GM12864 (cell line): ENCODE measurements around the gene ENO2.
"Not testable (repeated sequence)": the region's sequence is repeated elsewhere in the genome, so short reads cannot be mapped to it uniquely, and the experiment has no call there.

ENCODE experiments used
- DNase-seq: peaks from one replicate; pipeline ENCODE4 v3.0.0-alpha.2; 2011; ENCODE audit warnings: low read depth
- H3K4me3 ChIP-seq: 2 replicates; pipeline ENCODE4 v1.5.1; 2011; ENCODE audit warnings: mild to moderate bottlenecking, low read depth, low read length, control low read depth
- TF ChIP-seq, protein P1 (sequence below): IDR thresholded peaks from 2 replicates; pipeline ENCODE4 v1.5.1; 2011; ENCODE audit warnings: low read depth, mild to moderate bottlenecking, moderate library complexity, low read length, control low read depth, inconsistent platforms; ENCODE audit errors: missing control alignments

Gene ENO2

DNA sequence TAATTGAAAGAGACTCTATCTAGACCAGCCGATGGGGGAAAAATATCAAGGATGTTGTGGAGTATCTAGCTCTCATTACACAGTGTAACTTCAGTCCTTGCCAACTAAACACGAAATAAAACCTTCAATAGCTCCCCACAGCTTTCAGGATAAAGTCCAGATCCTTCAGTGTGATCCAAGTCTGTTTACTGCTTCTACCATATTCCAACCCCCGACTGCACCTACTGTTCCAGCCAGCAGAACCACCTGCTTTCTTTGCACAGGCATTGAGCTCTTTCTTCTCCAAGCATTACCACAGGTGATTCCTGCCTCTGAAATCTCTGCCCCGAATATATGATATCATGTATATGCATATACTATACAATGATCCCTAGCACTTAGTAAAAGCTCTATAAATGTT is 11.9 kb upstream of the ENO2 start:
- TF ChIP-seq, protein P1, sequence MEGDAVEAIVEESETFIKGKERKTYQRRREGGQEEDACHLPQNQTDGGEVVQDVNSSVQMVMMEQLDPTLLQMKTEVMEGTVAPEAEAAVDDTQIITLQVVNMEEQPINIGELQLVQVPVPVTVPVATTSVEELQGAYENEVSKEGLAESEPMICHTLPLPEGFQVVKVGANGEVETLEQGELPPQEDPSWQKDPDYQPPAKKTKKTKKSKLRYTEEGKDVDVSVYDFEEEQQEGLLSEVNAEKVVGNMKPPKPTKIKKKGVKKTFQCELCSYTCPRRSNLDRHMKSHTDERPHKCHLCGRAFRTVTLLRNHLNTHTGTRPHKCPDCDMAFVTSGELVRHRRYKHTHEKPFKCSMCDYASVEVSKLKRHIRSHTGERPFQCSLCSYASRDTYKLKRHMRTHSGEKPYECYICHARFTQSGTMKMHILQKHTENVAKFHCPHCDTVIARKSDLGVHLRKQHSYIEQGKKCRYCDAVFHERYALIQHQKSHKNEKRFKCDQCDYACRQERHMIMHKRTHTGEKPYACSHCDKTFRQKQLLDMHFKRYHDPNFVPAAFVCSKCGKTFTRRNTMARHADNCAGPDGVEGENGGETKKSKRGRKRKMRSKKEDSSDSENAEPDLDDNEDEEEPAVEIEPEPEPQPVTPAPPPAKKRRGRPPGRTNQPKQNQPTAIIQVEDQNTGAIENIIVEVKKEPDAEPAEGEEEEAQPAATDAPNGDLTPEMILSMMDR: no peak
- no peak overlapping the region for H3K4me3 ChIP-seq
- DNase-seq: no peak

DNA sequence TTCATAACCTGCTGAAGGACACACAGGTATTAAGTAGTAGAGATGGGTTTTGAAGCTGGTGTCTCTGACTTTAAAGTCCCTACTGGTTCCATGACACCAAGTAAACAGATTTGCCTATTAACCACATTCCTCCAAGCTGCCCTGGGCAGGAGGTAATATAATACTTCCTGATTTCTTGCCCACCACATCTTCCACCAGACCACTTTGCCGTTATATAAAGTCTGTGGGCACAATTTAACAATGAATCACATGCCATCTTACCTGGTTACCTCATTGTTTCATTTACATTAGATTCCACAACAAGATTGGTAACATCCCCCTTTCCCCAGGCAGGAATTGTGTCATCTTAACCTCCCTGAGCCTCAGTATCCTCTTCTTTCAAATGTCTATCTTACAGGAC is 10.7 kb upstream of the ENO2 start:
- H3K4me3 ChIP-seq: no peak overlapping the region
- TF ChIP-seq, protein P1: no peak
- DNase-seq: no peak

DNA sequence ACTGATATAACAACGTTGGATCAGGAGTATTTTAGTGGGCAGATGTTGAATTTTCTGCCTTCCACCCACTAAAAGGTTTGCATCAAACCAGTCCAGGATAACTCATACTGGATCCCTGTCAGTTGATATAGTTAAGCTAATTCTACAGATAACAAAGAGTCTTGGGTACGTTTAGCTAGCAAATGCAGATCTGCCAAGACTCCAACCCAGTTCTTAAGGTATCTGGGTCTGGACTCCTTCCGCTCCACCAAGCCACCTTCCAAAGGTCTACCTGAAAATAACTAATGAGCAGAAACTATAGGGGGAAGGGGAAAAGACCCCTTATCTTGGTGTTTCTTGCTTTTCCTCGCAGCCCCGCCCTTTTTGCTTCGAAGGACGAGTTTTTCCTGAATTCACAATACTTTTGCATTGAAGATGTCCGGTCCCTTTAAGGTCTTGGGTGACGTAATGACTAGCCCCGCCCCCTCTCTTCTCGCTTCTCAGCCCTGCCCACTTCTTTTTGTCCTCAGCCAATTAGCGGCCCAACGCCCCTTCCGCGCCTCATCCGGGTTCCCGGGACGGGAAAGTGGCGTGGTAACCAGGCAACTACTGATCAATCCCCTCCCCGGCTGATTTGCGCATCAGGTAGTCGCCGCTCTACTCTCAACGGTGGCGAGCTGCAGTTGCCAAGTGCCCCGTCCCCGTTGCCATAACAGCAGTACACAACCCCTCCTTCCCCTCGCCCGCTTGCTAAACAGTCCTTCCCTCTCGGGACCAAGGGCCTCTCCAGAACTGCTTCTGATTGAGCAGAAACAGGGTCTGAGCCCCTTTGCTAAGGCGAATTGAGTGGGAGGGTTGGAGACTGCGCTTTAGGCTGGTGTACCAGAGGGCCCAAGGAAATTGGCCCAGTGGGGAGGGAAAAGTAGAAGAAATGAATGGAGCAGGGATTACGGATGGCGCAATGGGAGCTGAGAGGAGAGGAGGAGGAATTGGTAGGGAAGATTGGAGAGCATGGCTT is 9.8 kb upstream of the ENO2 start, which contains the start of gene LRRC23:
Gene LRRC23, plus strand, starts transcription at position 543 of the 997 bp plus-strand sequence. CDS start 812 bp downstream, outside the sequence.
- TF ChIP-seq, protein P1: no peak
- DNase-seq: peak; percentile 91
- peak within 1 kb of the TSS; percentile 86 for H3K4me3 ChIP-seq

DNA sequence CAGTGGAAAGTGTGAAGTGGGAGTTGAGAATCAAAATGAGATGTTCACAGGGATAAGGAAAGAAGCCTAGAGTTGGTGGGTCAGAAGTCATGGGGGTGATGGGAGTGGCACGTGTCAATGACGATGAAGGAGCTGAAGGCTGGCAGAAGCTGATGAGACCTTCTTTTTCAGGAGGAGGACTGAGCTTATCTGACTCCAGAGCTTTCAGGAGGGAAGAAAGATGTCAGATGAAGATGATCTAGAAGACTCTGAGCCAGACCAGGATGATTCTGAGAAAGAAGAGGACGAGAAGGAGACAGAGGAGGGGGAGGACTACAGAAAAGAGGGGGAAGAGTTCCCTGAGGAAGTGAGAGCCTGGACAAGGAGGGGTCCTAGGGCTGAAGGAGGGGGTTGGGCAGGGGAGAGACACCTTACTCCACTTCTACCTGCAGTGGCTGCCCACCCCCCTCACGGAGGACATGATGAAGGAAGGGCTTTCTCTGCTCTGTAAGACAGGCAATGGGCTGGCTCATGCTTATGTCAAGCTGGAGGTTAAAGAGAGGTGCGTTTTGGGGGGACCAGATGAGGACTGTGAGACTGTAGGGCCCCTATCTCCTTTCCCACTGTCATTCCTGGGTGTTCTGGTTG is 8.9 kb upstream of the ENO2 start:
- DNase-seq: no peak
- peak overlapping the region; percentile 86 for H3K4me3 ChIP-seq
- TF ChIP-seq, protein P1: no peak

DNA sequence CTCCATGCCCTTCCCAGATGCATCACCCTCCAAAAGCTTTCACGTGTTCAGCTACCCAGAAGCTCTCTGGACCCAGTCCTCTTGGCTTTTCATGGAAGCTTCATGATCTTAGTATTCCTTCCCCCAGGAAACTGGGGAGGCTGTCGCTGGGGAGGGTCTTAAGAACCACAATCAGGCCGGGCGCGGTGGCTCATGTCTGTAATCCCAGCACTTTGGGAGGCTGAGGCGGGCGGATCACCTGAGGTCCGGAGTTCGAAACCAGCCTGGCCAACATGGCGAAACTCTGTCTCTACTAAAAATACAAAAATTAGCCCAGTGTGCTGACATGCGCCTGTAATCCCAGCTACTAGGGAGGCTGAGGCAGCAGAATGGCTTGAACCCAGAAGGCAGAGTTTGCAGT is 6.2 kb upstream of the ENO2 start:
- H3K4me3 ChIP-seq: not testable (repeated sequence)

DNA sequence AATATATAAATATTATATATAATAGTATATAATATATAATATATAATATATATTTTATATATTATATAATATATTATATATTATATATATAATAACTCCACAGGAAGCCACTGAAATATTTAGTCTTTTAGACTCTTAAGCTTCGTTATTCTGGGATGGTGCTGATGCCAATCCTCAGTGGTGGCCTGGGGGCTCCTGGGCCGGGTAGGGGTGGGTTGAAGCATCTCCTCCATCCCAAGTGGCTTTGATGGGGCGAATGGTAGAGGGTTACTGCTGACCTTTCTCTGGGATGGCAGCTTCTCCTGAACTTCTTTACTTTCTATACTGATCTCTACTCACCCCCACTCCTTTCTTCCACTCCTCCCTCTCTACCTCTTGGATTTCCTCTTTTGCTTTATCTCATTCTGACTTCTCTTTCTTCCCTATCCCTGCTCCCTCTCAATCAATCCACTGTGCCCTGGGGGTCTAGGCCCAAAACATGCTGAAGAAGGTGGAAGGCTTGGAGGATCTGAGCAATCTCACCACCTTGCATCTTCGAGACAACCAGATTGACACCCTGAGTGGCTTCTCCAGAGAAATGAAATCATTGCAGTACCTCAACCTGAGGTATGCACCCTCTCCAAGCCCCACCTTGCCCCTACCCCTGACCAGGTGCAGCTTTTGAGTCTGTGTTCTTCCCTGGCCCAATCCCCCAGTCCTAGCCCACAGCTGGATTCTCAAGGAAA is 4.8 kb upstream of the ENO2 start:
- DNase-seq: no peak
- TF ChIP-seq, protein P1: no peak
- no peak overlapping the region for H3K4me3 ChIP-seq

More for the DNA sequence above, 6.2 kb upstream of the ENO2 start:
- not testable (repeated sequence) for DNase-seq
